Activated T-cell treated with anti-CD3 and anti-CD28 coated beads, Interleukin-2, amount 50 U/mL, for 72 hours (primary cell): Measurements from ENCODE around the gene EIF4E2. TPM values are rescaled to one million over a fixed set of nuclear protein-coding genes. Genes with fewer than 3 reads are reported as not detected.

ENCODE experiments used
- ATAC-seq, 2 donors: fragments of 150-1000 bp; cut with Tn5 transposase; replicated peaks in 1 of 2; 2 replicates each; pipeline ENCODE4 v1.10.0; 2021; ENCODE audit warnings: moderate library complexity in 2 of 2, mild to moderate bottlenecking in 1 of 2
- DNase-seq, 2 donors: peaks; one replicate each; pipeline ENCODE4 v3.0.0; 2021 to 2022; ENCODE audit warnings: mixed read lengths in 1 of 2
- H3K27ac Mint-ChIP-seq: one replicate; pipeline ENCODE4 v1.8.0; 2022; ENCODE audit warnings: mild to moderate bottlenecking, moderate library complexity, mixed read lengths
- H3K27me3 Mint-ChIP-seq: one replicate; pipeline ENCODE4 v1.8.0; 2022; ENCODE audit warnings: low read depth, mixed read lengths
- H3K36me3 Mint-ChIP-seq, 2 donors: one replicate each; pipeline ENCODE4 v1.8.0; 2022; ENCODE audit warnings: mixed read lengths in 2 of 2, mild to moderate bottlenecking in 1 of 2; ENCODE audit not compliant: insufficient read depth in 2 of 2
- H3K4me1 Mint-ChIP-seq: one replicate; pipeline ENCODE4 v1.8.0; 2022; ENCODE audit warnings: low read depth, mixed read lengths
- H3K4me3 Mint-ChIP-seq, 2 donors: one replicate each; pipeline ENCODE4 v1.8.0; 2022; ENCODE audit warnings: mild to moderate bottlenecking in 2 of 2, mixed read lengths in 2 of 2, moderate library complexity in 2 of 2
- H3K9me3 Mint-ChIP-seq, 2 donors: one replicate each; pipeline ENCODE4 v1.8.0; 2022; ENCODE audit warnings: mixed read lengths in 2 of 2
- total RNA-seq, 2 donors: library from RNA; stranded (reverse); gene quantifications; one replicate each; pipeline ENCODE4 v1.2.3, GENCODE V29; 2022

Gene EIF4E2
- total RNA-seq, 2 donors from 2014 or later = 42.6 to 42.7 TPM

DNA sequence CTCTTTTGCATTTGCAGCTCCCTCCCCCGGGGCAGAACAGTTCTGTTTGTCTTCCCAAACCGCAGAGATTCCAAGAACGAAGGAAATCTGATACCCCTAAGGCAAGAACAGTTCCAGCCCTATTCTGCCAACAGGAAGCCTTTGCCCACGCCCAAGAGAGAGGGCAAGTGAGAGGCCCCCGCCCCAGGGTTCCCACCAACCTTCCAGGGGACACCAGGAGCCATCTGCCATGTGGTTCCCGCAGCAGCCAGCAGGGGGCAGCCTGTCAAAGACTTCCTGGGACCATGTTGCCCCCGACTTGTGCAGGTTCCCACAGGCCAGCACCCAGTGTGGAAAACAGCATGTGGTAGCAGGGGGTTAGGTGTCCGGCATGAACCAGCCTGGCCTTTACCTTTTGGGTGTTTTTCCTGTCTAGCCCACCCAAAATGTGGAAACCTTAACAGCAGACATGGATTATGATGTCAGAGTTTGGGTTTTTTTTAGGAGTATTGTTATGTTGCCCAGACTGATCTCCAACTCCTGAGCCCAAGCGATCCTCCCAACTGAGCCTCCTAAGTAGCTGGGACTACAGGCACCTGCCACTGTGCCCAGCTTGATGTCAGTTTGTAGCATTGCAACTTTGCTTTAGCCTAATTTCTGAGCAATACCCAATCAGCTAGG, 61.2 kb downstream of the EIF4E2 start:
- peak; percentile 71 to 78 for ATAC-seq
- H3K27ac Mint-ChIP-seq = no peak overlapping the region

DNA sequence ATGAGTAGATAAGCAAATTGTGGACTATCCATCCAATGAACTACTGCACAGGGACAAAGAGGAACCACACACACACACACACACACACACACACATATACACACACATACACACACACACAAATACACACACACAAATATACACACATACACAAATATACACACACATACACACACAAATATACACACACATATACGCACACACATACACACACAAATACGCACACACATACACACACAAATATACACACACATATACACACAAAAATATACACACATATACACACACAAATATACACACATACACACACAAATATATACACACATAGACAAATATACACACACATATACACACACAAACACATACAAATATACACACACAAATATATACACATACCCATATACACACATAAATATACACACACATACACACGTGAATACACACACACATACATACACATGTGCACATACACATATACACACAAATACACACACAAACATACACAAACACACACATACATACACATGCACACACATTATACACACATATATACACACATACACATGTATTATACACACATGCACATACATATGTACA, 63.1 kb downstream of the EIF4E2 start:
- no peak for DNase-seq
- Mint-ChIP-seq H3K9me3 (no peaks in the 10 kb centered on the region), H3K27ac (no peak overlapping the region), H3K27me3 (no peaks in the 10 kb centered on the region), H3K4me1 (no peaks in the 10 kb centered on the region), H3K4me3 (no peak overlapping the region), H3K36me3 (no peaks in the 10 kb centered on the region)
- ATAC-seq = no peak

More for the DNA sequence above, 61.2 kb downstream of the EIF4E2 start:
- no peak overlapping the region for H3K4me3 Mint-ChIP-seq
- H3K36me3 Mint-ChIP-seq = no peaks in the 10 kb centered on the region
- H3K4me1 Mint-ChIP-seq = no peaks in the 10 kb centered on the region
- DNase-seq = peak; percentile 75 to 79
- H3K9me3 Mint-ChIP-seq = no peaks in the 10 kb centered on the region
- H3K27me3 Mint-ChIP-seq = no peaks in the 10 kb centered on the region

DNA sequence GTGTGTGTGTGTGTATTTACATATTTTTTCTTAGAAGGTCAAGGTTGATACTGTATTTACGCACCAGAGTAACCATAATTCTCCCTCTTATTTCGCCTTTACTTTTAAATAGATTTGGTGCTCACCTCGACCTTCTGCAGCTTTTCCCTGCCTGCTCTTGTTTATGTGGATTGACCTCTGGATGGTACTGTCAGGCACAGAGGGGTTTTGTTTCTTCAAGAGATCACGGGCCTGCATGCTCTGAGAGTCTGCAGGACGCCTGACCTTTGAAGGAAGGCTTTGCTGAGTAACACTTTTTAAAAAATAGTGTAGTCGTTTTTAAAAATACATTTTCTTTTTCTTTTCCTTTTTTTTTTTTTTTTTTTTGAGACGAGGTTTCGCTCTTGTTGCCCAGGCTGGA, 64.8 kb downstream of the EIF4E2 start:
- H3K27ac Mint-ChIP-seq = no peak overlapping the region

More for the DNA sequence above, 64.8 kb downstream of the EIF4E2 start:
- no peak overlapping the region for H3K4me3 Mint-ChIP-seq
- H3K9me3 Mint-ChIP-seq = no peaks in the 10 kb centered on the region
- ATAC-seq (no peak), DNase-seq (no peak)
- H3K4me1 Mint-ChIP-seq = no peaks in the 10 kb centered on the region
- no peaks in the 10 kb centered on the region for H3K27me3 Mint-ChIP-seq
- no peaks in the 10 kb centered on the region for H3K36me3 Mint-ChIP-seq

Other genes starting within 250 kb of the EIF4E2 start
- not detected for gene ALPP, start 171.9 kb upstream of the EIF4E2 start, total RNA-seq
- not detected for gene ALPG, start 143.8 kb upstream of the EIF4E2 start, total RNA-seq
- not detected for gene ALPI, start 94.5 kb upstream of the EIF4E2 start, total RNA-seq
- gene ECEL1, start 62.9 kb upstream of the EIF4E2 start, total RNA-seq = 1 to 10 TPM; 1.8 to 2.5 TPM
- gene PRSS56, start 30.3 kb upstream of the EIF4E2 start, total RNA-seq = under 1 TPM in 1 of 2 donors, not detected in 1; 0.39 TPM
- not detected for gene CHRND, start 24.5 kb upstream of the EIF4E2 start, total RNA-seq
- not detected for gene CHRNG, start 11.0 kb upstream of the EIF4E2 start, total RNA-seq
- 10 to 100 TPM in 1 of 2 donors, 1 to 10 TPM in 1; 7.0 to 10.5 TPM for gene TIGD1, start 132 bp upstream of the EIF4E2 start, total RNA-seq
- gene EFHD1, start 82.9 kb downstream of the EIF4E2 start, total RNA-seq = 1 to 10 TPM; 1.0 to 1.8 TPM
- 10 to 100 TPM; 61.2 to 62.7 TPM for gene GIGYF2, start 146.6 kb downstream of the EIF4E2 start, total RNA-seq
- not detected for gene KCNJ13, start 225.9 kb downstream of the EIF4E2 start, total RNA-seq